Endothelial cell of umbilical vein (primary cell): ENCODE data around the gene ARID1B.

ENCODE experiments used
- CTCF ChIP-seq, 2 donors: IDR thresholded peaks; 1 replicate in 1 of 2; 2 replicates in 1 of 2; pipeline ENCODE4 v1.5.1; 2011; ENCODE audit warnings: low read length in 2 of 2, mild to moderate bottlenecking in 2 of 2, moderate library complexity in 2 of 2, control low read depth in 1 of 2, inconsistent platforms in 1 of 2, low read depth in 1 of 2; ENCODE audit not compliant: insufficient read depth in 1 of 2; ENCODE audit errors: extremely low read depth in 1 of 2
- POLR2A ChIP-seq: IDR thresholded peaks from 2 replicates; pipeline ENCODE4 v1.6.1; 2012; ENCODE audit warnings: low read depth, mild to moderate bottlenecking, control low read depth, low read length
- POLR2AphosphoS5 ChIP-seq: IDR thresholded peaks from 2 replicates; pipeline ENCODE4 v1.6.1; 2012; ENCODE audit warnings: low read depth, mild to moderate bottlenecking, control low read depth, low read length, moderate library complexity; ENCODE audit not compliant: insufficient read depth
- TF ChIP-seq, protein P1 (sequence below): IDR thresholded peaks from 2 replicates; pipeline ENCODE4 v1.6.1; 2011; ENCODE audit not compliant: insufficient read depth, insufficient read length

DNA sequence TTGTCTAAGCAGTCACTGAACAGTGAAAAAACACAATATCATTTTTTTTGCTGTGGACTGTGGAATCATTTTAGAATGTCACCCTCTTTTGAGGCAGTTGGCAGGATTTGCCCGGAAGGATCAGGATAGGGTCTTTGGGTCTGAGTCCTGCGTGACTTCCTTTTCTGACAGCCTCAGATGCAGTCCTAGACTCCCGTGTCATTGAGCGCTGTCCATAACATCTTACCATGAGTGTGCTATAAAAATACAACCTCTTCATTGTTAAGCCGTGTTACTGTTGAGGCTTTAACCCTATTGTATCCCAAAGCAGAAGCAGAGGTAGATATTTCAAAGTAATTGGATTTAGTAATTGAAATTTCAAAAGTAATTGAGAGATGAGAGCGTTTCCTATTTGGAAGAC is 30.6 kb downstream of the ARID1B start:
- TF ChIP-seq CTCF (IDR thresholded peaks at IDR 0.05; ENCODE audit: extremely low read depth in 1 of 2, insufficient read depth in 1 of 2, low read depth in 1 of 2, low read length in 2 of 2): no peak
- TF ChIP-seq POLR2A: no peak
- TF ChIP-seq POLR2AphosphoS5: no peak
- TF ChIP-seq, protein P1, sequence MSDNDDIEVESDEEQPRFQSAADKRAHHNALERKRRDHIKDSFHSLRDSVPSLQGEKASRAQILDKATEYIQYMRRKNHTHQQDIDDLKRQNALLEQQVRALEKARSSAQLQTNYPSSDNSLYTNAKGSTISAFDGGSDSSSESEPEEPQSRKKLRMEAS: no peak
